Stimulated activated CD8-positive, alpha-beta memory T cell treated with anti-CD3 and anti-CD28 coated beads, Interleukin-15, amount 100 ng/mL, for 24 hours (primary cell): ENCODE measurements around the gene AOAH.

Experiments used
- DNase-seq: peaks from one replicate; pipeline ENCODE4 v3.0.0-alpha.2; 2020; ENCODE audit warnings: low read depth

Gene AOAH

DNA sequence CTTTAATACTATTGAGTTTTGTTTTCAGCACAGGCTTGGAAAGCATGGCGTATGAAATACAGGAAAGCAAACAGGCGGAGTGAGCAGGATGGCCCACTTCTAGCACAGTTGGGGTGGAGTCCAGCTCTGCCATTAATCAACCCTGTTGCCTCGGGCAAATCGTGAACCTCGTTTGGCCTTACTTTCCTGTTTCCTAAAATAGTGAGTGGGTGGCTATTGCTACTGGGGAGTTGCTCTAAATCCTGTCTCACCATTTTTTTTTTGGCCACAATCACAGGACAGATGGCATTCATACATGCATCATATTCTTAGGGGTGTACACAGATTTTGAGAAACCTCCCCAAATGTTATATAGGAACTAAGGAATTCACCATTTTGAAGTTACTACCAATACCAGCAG, 176.9 kb downstream of the AOAH start:
- DNase-seq, result no peak

DNA sequence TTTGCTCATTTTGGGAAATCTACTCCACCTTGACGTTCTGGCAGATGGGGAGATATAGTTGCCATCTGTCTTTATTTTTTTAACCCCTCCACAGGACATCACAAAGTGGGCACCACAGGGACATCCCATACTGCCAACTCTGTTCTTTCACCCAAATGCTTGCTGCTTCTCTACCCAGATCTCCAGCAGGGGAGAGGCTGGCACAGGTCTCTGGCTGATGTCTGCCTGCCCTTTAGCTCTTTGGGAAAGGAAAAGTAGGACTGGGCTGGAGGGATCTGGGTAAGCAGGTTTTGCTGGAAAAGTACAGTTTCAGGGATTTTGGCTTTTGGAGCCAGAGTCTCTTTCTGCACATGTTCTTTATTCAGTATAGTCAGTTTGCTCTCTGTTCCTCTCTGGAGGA, 178.0 kb downstream of the AOAH start:
- no peak for DNase-seq

DNA sequence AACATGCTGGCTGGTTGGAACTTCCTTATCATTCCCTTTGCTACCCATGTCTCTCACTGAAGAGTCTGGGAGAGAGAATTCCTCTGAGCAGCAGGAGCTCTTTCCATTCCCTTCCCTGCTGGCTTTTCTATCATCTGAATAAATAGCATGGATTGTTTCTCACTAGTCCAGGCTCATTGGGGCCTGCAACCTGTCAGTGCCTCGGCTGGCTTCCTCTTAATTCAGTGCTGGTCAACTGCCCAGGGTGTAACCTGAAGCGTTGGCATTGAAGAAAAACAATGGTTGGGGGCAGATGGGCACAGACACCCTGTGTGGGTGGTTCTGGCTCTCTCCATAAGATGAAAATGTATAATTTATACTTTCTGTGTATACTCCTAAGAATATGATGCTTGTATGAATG, 179.0 kb downstream of the AOAH start:
- DNase-seq, result no peak

DNA sequence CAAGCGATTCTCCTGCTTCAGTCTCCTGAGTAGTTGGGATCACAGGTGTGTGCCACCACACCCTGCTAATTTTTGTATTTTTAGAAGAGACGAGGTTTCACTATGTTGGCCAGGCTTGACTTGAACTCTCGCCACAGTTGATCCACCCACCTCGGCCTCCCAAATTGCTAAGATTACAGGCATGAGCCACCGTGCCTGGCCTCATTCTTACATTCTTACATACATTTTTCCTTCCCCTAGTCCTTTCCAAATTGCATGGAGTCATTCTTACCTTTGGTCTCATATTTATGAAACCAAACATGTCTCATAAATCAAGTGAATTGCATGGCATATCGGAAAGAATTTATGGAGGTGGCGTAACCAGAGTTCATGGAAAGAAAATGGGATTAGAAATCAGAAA, 186.2 kb downstream of the AOAH start:
- no peak for DNase-seq

DNA sequence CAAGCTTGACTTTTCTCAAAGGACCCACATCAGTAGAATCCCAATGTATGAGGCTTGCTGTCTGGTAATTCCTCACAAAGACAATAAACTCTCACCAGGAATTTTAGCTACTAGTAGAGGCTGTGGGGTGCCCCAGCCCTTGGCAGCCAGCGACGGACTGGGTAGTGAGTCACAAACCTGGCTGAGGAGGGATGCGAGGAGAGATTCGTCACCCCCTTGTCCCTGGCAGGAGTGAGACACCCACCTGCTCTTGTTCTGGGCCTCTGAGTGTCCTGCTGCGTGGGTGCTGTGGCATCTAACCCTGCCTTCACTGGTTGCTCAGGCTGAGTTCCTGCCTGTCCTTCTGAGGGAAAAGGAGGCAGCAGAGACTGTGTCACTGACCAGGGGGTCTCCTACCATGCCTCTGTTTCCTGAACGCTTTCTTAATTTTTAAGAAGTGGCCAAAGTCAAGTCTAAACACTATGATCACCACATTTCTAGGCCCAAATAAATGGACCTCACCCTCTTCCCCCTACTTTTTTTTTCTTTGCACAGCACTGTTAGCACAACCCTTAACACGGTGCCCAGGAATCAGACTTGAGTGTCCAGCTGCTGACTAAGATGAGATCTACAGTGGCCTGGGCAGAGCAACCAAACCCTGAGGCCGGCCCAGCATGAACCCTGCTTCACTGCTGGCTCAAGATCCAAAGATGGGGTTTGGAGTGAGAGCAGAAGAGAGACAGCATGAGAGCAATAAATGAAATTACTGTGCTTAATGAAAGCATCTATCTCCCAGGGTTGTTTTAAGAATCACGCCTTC, 188.2 kb downstream of the AOAH start:
- no peak for DNase-seq

DNA sequence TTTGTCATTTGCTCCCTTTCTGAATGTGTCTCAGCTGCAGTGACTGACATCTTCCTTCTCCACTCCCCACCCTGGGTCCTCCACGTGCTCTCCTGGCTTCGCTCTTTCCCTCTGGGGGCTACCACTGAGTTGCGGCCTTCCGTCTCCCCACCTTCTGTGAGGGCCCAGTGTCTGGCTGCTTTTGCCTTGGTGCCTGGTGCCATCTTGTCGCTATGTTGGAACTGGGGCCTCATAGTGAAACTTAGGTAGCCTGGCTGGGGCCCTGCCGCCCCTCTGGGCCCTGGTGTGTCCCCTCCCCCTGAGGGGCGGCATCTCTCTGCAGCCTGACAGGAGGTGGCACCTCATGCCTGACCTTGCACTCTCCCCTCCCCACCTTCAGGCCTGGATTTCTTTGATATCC, 190.6 kb downstream of the AOAH start:
- DNase-seq, result no peak

DNA sequence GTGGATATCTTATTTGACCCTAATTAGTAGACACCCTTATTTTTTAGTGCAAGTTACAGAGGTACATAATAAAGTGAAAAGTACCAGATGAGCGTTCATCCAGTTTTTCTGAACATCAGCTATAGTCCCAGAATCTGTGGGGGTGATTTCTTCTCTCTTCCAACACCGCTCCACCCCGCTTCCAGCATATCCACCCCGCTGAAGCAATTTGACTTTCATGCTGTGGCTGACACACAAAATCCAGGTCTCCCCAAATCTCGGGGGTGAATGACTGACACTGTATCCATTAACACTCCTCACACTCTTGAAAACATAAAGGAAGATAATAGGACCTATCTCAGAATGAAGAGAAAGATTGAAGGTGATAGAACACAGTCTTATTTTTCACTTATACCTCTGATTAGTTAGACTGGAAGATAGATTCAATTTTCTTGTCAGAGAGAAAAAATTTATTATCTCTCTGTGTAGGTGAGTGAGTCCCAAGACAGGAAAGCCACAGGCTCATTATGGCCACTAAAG, 191.3 kb downstream of the AOAH start:
- no peak for DNase-seq

DNA sequence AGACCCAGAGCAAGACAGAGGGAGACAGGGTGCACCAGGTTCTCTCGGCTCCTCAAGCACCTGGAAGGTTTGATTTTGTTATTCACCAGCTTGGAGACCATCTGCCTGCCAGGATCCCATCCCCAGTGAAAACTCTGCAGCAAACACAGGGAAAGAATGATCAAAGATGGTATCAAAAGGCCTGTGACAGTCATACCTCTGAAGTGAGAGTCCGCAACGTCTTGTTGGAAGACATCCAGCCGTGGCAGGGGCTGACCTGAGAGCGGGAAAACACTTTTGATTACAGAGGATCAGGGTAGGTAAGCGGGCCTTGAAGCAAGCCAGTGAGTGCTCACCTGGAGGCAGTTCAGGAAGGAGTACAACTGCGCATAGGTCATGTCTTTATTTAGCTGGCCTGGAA, 192.3 kb downstream of the AOAH start:
- DNase-seq, result no peak

DNA sequence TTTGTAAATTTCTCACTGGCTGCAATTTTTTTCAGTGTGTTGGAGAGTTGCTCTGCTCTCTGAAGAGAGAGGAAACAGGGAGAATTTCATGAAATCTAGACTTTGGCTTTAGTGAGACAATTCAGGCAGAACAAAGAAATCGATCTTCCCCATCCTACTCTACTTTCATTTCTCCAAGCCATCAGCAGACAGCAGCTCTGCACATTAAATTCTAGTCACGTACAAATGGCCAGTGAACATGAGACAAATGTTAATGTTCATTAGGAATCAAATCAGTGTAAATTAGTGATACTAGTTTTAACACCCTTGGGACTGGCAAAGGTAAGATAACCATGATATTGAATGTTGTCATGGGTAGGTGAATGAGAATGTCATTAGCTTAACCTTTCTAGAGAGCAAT, 193.8 kb downstream of the AOAH start:
- DNase-seq, result no peak

DNA sequence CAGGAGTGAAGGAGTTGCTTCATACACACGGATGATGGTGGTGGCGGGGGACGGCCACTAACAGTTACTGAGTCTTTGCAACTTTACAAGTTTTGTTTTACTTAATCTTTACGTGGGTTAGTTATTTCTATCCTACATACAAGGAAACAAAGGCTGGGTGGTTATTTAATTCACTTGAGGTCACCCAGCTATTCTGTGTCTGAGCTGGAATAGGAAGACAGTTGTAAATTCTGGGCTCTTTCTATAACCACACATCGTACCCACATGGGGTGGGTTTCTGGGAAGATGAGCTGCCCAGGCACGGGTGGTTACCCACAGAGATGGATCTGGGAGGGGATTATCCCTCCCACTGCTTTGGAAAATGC, 196.8 kb downstream of the AOAH start:
- no peak for DNase-seq

DNA sequence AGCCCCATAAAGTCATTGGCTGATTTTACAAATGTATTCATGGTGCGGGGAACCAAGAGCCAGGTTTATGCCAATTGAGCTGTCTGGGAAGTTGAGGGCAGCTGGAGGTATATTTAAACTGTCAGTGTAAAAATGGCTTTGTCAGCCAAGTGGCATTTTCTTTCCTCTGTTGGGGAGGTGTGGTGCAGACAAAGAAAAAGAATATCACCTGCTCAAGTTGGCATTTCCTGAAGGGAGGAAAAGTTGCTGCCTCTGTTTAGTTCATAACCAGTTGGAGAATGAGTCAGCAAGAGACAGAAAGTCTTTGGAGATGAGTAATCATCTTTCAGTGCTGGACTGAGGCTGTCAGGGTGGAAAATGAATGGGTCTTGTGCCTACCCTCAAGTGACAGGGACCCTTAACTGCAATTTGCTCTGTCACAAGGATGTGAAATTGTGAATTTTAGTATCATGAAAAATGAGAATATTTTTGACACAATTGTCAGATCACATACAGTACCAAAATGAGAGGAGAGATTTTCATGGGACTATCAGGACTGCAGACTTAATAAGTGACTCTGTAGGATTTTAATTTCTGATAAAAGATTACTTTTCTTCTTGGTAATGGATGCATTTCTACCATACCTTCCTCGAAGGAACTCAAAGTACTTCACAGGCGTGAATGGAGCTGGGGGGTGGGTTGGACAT, 197.3 kb downstream of the AOAH start:
- DNase-seq, result no peak

DNA sequence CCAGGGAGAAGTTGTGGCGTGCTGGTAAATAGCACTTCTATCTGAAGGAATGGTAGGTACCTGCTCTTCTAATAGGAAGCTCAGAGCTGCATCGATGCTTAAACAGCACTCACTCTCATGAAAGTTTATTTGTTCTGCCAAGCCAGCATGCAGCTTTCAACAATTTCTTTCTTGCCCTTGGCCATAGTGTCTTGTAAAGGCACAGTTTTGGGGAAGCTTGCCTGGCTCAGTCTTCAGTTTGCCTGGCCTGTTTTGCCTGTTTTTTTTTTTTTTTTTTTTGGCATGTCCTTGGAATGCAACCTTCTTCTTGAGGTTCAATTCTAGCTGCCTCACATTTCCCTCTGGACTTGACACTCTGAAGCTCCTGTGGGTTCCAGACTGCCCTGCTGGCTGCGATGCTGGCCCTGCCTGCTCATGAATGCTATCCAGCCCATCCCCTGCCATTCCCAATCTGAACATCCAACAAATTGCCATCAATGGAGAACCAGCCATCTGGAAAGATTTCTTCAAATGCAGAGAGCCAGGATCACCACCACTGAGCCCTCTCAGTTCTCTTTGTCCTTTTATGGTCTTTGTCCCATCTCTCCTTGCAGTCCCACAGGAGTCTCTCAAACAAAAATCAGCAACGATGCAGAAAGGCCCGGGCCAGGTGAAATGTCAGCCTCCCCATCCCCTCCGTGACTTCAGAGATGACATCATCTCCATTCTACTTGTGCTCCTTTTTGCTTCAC, 200.8 kb downstream of the AOAH start:
- no peak for DNase-seq

DNA sequence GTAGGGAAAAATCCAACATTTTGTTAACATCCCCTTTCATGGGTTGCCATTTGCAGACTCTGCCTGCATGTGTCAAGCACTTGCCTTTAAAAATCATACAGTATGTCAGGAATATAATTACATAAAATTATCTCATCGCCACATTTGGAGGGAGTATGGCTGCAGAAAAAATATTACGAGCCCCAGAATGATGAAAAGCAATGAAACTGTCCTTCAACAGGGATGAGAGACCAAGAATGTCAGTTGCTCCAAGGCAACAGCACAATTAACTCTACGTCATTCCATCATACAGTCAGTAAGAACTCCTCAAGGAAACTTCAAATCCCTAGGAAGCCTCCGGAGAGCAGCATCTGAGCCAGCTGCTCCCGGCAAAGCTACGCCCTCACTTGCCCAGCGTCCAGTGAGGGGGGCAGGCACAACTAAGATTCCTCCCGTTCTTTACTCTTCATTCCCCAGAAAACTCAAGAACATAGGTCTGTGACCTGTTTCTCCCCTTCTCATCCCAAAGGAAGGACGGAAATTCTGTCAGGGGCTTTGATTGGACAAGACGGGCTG, 201.8 kb downstream of the AOAH start:
- no peak for DNase-seq

DNA sequence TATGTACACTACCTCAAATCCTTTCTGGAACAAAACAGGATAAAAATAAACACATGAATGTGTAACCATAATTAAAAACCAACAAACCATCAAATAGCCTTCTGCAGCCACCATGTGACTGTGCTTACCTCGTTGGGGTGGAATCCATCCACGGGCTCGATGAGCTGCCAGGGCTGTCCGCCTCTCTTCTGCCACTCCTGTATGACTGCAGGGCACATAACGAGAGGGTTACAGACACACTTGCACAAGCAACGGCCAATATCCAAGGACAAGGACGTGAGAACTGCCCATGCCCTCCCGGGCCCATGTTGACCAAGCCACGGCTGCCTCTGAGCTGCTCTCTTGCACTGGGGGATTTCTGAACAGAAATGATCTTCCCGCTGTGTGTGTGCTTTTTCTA, 202.4 kb downstream of the AOAH start:
- no peak for DNase-seq

DNA sequence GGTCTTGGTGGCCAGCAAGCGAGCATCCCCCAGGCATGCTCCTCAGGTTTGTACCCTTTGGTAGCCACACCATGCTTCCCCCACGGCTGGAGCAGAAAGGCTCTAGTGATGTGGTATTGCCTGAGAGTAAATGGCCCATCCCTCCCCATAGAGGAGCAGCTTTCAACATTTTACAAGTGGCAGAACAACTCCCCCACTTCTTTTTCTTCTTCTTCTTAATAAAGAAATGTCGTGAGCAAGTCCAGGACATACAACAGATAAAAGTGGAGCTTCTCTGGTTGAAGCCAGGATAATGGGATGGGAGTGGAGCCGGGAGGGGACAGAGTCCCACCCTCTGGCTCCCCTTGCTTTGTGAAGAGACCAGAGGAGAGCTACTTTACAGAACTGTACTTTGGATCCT, 203.2 kb downstream of the AOAH start:
- no peak for DNase-seq

DNA sequence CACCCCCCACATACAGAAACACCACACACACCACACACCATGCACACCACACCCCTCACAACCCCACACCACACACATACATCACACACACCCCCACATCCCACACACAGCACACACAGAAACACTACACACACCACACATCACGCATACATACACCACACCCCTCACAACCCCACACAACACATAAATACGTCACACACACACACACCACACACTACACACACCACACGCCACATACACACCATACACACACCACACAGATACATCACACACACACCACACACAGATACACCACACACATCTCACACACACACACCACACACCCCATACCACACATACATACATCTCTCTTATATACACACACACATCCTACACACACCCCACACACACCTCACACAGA, 208.4 kb downstream of the AOAH start:
- DNase-seq, result no peak

DNA sequence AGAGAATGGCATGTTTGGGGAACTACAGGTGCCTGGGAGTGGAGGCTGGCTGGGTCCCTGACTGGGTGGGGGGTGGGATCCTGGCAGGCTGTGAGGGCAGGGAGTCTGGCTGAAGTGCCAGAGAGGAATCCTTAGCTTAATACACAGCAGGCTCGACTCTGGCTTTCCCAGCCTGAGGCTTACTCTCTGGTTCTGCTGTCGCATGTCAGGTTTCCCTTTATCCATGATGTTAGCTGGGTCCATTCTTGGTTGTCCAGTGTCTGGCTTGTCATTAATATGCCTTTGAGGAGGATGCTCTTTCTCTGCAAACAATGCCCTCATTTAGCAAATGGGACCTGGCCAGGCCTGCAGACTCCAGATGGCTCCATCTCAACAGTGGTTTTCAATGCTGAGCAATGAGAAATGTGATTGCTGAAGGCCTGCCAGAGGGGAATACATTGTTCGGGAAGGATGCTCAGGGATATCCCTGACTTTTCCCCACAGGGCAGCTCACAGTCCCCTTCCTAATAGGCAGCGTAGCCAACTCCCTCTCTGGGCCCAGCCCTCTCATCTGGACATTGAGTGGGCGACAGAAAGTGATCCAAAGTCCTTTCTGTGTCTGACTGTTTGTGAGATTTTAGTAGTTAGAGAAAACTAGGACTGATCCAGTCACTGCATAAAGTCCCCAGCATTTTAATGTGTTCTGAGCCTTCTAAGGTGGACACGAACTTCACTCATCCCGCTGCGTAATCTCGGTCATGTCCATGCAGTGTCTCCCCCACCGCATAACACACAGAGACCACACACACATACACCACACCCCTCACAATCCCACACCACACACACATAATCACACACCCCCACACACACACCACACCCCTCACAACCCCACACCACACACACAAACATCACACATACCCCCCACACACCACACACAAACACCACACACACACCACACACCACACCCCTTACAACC, 209.7 kb downstream of the AOAH start:
- no peak for DNase-seq

DNA sequence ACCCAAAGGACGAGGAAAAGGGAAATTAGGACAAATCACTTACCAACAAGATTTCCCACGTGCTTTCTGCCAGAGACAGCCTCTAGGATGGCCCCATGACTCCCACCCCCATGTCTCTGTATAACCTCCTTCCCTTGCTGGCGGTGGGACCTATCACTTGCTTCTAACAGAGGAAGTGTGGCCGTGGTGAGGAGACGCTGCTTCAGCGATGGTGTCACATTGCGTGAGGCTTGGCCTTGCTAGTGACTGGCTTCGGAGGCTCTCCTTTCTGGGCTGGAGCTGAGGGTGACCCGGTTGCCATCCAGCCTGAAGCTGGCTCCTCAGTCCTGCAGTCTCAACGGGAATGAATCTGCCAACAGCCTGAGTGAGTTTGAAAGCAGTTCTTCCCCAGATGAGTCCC, 210.9 kb downstream of the AOAH start:
- no peak for DNase-seq

DNA sequence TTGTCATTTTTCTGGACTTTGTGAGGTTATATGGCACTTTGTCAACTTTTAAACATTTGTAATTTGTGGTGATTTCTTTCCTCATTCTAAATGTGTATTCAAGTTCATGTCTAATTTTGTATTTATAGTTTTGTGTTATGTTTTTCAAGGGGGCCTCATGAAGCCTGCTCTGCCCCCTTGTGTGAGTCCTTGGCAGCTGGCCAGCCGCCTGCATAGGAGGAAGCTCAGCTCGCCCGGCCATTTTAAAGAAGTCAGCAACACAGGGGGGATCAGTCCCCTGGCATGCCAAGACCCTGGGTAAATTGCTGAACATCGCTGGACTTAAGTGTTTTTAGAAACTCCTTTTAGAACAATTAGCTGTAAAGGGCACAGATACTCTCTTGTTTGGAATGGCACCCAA, 211.7 kb downstream of the AOAH start:
- no peak for DNase-seq

DNA sequence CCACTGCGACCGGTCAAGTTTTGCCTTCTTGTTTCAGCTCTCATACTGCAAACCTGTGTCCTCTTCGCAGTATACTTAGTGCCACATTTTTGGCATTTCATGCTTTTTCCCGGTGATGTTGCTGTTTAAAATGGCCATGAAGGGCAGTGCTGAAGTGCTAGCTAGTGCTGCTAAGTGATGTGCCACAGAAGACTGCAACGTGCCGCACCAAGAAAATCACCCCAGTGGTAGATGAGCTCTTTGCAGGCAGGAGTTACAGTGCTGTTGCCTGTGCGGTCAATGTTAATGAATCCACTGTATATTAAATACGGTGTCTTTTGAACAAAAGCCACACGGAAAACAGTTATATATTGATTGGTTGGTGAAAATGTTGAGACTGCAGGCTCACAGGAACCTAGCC, 214.3 kb downstream of the AOAH start:
- DNase-seq, result no peak
